Measurements from ENCODE around the gene DUSP28. TPM values are rescaled to one million over a fixed set of nuclear protein-coding genes. Genes with fewer than 3 reads are reported as not detected.
A peak's percentile ranks its signal among the peaks of the same experiment; 100 is the strongest.

Gene DUSP28
- total RNA-seq, 1 donor: 4.7 TPM

DNA sequence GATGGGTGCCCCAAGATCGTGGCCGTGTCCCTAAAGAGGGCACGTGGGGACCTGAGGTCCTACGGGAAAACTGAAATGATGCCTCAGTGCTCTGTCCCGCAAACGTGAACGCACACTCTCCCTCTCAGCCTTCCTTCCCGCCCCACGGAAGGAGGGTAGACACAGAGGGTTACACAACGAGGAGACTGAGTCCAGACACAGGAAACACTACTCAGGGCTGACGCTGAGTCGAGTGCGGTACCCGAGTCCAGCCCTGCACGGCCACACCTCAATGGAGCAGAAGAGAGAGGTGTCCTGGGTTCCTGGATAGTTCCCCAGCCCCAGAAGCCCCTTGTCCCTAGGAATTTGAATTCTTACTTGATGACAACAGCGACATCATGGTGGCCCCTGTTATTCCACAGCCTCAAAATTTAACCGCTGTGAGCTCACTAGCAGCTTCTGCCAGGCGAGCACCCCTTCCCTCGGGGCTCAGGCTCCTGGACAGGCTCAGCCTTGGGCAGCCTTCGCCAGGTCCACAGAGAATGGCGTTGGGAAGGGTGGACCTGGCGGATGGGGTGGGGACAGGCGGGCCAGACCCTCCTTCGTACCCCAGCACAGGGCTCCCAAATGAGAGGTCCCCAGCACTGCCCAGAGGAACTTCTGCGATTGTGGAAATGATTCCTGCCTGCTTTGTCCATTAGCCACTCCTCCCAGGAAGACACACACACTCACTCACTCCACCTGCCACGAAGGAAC is 7.1 kb downstream of the DUSP28 start:
- Histone ChIP-seq H3K4me1 (ENCODE audit: insufficient read depth, low read length) (peaks cover 25% of the 10 kb centered on the region), H3K4me3 (ENCODE audit: insufficient read depth, low read length) (peak overlapping the region; percentile 81), H3K9me3 (ENCODE audit: low read depth, low read length) (no peaks in the 10 kb centered on the region), H3K27ac (ENCODE audit: low read depth, low read length) (no peak overlapping the region), H4K20me1 (ENCODE audit: insufficient read depth, low read length) (no peaks in the 10 kb centered on the region), H3K79me2 (ENCODE audit: insufficient read depth, low read length) (peaks cover 13% of the 10 kb centered on the region), H3K27me3 (ENCODE audit: insufficient read depth, low read length) (no peaks in the 10 kb centered on the region), H2AFZ (ENCODE audit: low read length) (peak overlapping the region; percentile 87), H3K36me3 (ENCODE audit: insufficient read depth, low read length) (peaks cover 3% of the 10 kb centered on the region), H3K4me2 (ENCODE audit: insufficient read depth, low read length) (peak overlapping the region; percentile 96)
- TF ChIP-seq, protein P1, sequence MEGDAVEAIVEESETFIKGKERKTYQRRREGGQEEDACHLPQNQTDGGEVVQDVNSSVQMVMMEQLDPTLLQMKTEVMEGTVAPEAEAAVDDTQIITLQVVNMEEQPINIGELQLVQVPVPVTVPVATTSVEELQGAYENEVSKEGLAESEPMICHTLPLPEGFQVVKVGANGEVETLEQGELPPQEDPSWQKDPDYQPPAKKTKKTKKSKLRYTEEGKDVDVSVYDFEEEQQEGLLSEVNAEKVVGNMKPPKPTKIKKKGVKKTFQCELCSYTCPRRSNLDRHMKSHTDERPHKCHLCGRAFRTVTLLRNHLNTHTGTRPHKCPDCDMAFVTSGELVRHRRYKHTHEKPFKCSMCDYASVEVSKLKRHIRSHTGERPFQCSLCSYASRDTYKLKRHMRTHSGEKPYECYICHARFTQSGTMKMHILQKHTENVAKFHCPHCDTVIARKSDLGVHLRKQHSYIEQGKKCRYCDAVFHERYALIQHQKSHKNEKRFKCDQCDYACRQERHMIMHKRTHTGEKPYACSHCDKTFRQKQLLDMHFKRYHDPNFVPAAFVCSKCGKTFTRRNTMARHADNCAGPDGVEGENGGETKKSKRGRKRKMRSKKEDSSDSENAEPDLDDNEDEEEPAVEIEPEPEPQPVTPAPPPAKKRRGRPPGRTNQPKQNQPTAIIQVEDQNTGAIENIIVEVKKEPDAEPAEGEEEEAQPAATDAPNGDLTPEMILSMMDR (IDR thresholded peaks at IDR 0.05; ENCODE audit: extremely low read depth, low read depth, low read length): no peak
- peak; percentile 54 for DNase-seq (ENCODE audit: insufficient read length, low spot score, missing footprints)

- Histone ChIP-seq H3K9me3 (ENCODE audit: low read depth, low read length) (no peaks in the 10 kb centered on the region), H3K4me3 (ENCODE audit: insufficient read depth, low read length) (peak within 1 kb of the TSS; percentile 81), H3K27ac (ENCODE audit: low read depth, low read length) (no peak within 1 kb of the TSS), H3K27me3 (ENCODE audit: insufficient read depth, low read length) (no peaks in the 10 kb centered on the region), H3K4me2 (ENCODE audit: insufficient read depth, low read length) (peak within 1 kb of the TSS; percentile 96), H3K4me1 (ENCODE audit: insufficient read depth, low read length) (peaks cover 25% of the 10 kb centered on the region), H3K36me3 (ENCODE audit: insufficient read depth, low read length) (peaks cover 3% of the 10 kb centered on the region), H2AFZ (ENCODE audit: low read length) (peak within 1 kb of the TSS; percentile 87), H4K20me1 (ENCODE audit: insufficient read depth, low read length) (no peaks in the 10 kb centered on the region), H3K79me2 (ENCODE audit: insufficient read depth, low read length) (peaks cover 13% of the 10 kb centered on the region)
- TF ChIP-seq, protein P1 (IDR thresholded peaks at IDR 0.05; ENCODE audit: extremely low read depth, low read depth, low read length): no peak
- peak; percentile 97 for DNase-seq (ENCODE audit: insufficient read length, low spot score, missing footprints)
Measured at GRCh38 chr2:240567872-240568677, 7.9 kb downstream of the DUSP28 start, which contains the start of gene RNPEPL1. RNPEPL1 (plus strand) TSS chr2:240568484; CDS start chr2:240568587, 103 bp downstream.

- H3K27me3 ChIP-seq (ENCODE audit: insufficient read depth, low read length): no peaks in the 10 kb centered on the region
- peaks cover 13% of the 10 kb centered on the region for H3K79me2 ChIP-seq (ENCODE audit: insufficient read depth, low read length)
- peaks cover 25% of the 10 kb centered on the region for H3K4me1 ChIP-seq (ENCODE audit: insufficient read depth, low read length)
- H3K36me3 ChIP-seq (ENCODE audit: insufficient read depth, low read length): no peaks in the 10 kb centered on the region
- TF ChIP-seq, protein P1 (IDR thresholded peaks at IDR 0.05; ENCODE audit: extremely low read depth, low read depth, low read length): no peak
- peak; percentile 96 for DNase-seq (ENCODE audit: insufficient read length, low spot score, missing footprints)
- H3K9me3 ChIP-seq (ENCODE audit: low read depth, low read length): no peaks in the 10 kb centered on the region
- no peak overlapping the region for H3K27ac ChIP-seq (ENCODE audit: low read depth, low read length)
- peak overlapping the region; percentile 75 for H3K4me3 ChIP-seq (ENCODE audit: insufficient read depth, low read length)
- no peak overlapping the region for H2AFZ ChIP-seq (ENCODE audit: low read length)
- no peaks in the 10 kb centered on the region for H4K20me1 ChIP-seq (ENCODE audit: insufficient read depth, low read length)
- peak overlapping the region; percentile 81 for H3K4me2 ChIP-seq (ENCODE audit: insufficient read depth, low read length)
Measured at GRCh38 chr2:240568678-240569522, 8.7 kb downstream of the DUSP28 start.
